ENCODE results near the gene GPR37L1.

GPR37L1 gene

DNA sequence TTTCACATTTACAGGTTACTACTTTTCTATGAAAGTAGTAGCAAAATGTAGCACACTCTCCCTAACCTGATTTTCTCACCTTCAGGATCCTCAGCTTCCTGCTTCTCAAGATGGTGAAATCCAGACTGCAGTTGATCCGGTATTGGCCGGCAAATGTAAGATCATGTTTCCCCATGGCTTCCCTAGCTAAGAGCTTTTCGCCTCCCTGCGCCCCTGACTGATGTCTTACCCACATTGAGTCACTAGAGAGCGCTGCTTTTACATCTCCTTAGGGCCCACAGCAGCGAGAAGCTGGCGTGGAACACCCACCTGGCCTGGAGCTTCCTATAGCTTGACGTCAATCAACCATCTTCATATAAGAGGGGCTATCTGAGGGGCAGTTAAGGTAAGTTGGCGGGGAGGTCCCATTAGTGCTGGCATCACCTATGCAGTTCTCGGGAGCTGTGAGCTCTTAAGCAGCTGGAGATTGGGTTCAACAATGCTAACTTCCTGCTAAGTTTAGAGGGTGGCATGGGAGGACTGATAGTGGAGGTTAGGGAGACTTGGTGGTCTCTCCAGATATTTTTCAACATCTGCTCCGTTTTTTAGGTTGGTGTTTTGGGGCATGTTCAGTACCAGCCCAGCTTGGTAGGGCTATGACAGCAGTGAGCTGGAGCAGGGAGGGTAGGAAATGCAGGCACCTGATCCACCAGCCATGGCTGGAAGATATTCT lies 32.2 kb downstream of the GPR37L1 start:
- in situ Hi-C loops (cut with HindIII; ENCODE audit: low pct_unique_long_range_greater_than_20kb, low sequenced_read_pairs), result no loop called here
- no peak for TF ChIP-seq JUND (IDR thresholded peaks at IDR 0.05; ENCODE audit: low read depth)
- peak; percentile 49 to 93 for DNase-seq (ENCODE audit: low read depth in 1 of 2, low spot score in 1 of 2)

DNA sequence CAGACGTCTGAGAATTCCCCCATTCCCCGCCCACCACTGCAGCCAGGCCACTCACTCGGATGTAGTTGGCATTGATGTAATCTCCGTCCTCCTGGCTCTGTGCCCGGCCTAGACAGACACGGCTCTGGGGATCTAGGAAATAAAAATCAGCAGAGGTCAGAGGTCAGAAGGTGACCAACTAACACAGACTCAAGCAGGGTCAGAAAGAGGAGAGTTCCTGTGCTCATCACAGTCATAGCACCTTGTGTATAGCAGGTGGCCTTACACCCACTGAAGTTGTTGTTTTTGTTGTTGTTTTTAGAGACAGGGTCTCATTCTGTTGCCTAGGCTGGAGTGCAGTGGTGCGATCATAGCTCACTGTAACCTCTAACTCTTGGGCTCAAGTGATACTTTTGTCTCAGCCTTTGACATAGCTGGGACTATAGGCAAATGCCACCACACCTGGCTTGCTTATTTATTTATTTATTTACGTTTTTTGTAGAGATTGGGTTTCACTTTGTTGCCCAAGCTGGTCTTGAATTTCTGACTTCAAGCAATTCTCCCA lies 32.8 kb downstream of the GPR37L1 start:
- no peak for DNase-seq (ENCODE audit: low read depth in 1 of 2, low spot score in 1 of 2)
- TF ChIP-seq JUND (IDR thresholded peaks at IDR 0.05; ENCODE audit: low read depth), result no peak
- in situ Hi-C loops (cut with HindIII; ENCODE audit: low pct_unique_long_range_greater_than_20kb, low sequenced_read_pairs), result no loop called here

DNA sequence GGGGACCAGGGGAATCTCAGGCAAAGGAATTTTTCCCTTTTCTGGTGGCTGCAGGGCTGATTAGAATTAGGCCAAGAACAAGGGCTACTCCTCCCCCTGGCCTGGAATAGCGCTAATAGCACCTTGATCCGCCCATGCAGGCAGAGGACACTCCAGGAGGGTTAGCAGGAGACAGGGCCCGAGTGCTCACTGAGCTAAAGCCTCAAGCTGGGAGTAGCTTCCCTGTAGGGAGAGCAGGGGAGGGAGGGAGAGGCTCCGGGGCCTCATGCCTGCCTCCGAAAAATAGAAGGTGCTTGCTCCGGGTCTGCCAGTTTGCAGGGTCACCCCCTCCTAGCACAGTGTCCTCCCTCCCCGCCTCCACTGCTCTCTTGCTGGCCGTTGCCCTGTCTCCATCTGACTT lies 33.9 kb downstream of the GPR37L1 start:
- no peak for TF ChIP-seq JUND (IDR thresholded peaks at IDR 0.05; ENCODE audit: low read depth)
- DNase-seq (ENCODE audit: low read depth in 1 of 2, low spot score in 1 of 2), result no peak
- in situ Hi-C loops (cut with HindIII; ENCODE audit: low pct_unique_long_range_greater_than_20kb, low sequenced_read_pairs), result no loop called here

DNA sequence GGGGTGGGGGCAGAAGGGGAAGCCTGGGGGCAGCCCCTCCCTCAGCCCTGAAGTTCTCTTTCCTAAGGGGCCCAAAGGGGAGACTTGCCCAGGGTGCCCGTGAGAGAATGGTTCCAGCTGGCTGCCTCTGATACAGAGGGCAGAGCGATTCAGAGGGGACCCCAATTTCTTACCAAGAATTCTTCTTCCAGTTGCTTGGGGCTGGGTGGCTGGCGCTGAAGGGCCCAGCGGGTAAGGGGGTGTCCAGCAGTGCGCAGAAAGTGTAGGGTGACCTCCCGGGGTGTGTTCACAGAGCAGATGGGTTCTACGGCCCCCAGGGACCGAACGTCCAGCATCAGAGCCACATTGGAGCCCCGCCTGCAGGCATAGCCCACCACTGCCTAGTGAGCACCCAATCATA lies 35.2 kb downstream of the GPR37L1 start:
- in situ Hi-C loops (cut with HindIII; ENCODE audit: low pct_unique_long_range_greater_than_20kb, low sequenced_read_pairs), result no loop called here
- no peak for DNase-seq (ENCODE audit: low read depth in 1 of 2, low spot score in 1 of 2)
- no peak for TF ChIP-seq JUND (IDR thresholded peaks at IDR 0.05; ENCODE audit: low read depth)

DNA sequence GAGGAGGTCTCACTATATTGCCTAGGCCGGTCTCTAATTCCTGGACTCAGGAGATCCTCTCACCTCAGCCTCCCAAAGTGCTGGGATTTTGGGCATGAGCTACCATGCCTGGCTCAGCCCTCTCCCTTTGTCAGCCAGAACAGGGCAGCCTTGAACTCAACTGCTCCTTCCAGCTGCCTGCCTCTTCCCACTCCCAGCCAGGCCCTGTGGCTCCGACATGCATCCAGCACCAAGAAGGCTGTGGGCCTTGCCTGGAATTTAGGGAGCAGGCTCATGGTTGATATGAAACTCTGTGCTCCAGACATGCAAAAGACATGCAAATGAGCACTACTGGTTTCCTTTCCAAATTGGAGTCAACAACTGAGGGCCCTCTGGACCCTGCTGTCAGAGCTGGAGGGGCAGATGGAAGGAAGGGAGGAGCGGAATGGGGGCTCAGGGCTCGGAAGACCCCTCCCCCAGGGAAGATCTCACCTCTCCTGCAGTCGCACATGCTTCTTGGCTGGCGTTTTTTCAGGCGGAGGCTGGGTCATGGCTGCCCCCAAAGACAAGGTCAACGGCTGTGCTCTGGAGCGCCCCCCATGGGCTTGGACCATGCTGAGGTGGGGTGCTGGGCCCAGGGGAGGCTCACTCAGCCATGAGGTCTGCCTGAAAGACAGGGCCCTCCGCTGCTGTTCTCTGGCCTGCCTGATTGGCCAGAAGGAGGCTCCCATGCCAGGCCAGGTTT lies 36.3 kb downstream of the GPR37L1 start:
- DNase-seq (ENCODE audit: low read depth in 1 of 2, low spot score in 1 of 2), result no peak
- in situ Hi-C loops (cut with HindIII; ENCODE audit: low pct_unique_long_range_greater_than_20kb, low sequenced_read_pairs), result no loop called here
- TF ChIP-seq JUND (IDR thresholded peaks at IDR 0.05; ENCODE audit: low read depth), result no peak

DNA sequence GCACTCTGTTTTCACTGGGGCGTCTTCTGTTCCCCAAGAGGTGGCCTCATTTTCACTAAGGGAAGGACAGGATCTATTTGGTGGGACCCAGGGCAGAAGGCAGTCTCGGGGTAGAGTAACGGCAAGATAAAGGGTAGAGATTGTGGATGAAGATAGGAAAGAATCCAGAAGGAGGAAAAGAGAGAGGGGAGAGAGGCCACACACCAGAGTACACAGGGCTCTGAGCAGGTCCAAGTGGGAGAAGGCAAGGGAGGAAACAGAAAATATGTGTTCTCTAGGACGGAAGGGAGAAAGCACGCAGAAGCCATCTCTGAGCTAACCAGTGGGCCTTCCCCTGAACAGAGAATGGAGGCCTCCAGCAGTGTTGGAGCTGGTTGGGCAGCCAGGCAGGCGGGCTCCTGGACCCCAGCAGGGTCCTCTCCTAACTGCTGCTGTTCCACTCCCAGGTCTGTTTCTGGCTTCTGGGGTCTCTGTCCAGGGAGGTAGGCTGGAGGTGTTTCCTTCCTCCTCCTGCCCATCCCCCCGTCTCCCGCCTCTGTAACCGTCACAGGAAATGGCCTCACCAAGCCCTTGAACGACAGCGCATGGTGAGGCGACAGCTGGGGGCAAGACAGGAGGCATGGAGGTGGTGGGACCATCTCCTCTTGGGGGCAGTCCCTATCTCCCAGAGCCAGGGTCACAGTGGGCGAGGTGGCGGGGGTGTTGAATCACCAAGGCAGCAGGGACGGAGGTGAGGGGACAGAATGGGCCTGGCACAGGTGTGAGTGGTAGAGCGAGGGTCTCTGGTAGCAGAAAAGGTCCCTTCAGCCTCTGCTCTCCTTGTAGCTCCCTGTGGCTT lies 37.0 kb downstream of the GPR37L1 start:
- no peak for DNase-seq (ENCODE audit: low read depth in 1 of 2, low spot score in 1 of 2)
- no peak for TF ChIP-seq JUND (IDR thresholded peaks at IDR 0.05; ENCODE audit: low read depth)
- in situ Hi-C loops (cut with HindIII; ENCODE audit: low pct_unique_long_range_greater_than_20kb, low sequenced_read_pairs), result no loop called here

DNA sequence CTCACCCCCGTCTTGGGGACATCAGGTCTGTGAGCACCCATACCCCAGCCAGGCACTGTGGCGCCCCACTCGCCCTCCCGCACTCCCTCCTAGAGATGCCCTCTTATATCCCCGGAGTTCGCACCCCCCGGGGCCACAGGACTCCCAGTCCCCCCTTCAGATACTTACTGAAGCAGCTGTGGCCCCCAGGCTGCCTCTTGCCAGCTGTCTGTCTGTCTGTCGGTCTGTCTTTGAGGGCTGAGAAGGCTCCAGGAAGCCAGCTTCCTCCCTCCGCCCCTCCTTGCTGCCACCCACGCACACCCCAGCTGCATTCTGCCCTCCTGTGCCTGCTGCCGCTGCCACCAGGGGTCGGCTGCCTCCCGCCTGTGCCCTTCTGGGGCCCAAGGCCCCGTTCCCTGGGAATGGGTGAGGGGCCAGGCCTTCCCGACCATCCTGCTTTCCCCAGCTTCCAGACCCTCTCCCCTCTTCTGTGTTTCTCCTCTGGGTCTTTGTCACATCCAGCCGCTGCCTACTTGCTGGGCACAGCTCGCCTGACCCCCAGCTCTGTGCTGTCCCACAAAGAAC lies 37.7 kb downstream of the GPR37L1 start, which contains the start of gene PTPN7:
Gene PTPN7 (minus strand): TSS at position 226 of the 564 bp plus-strand sequence. CDS start 1,200 bp downstream, outside the sequence.
- in situ Hi-C loops (cut with HindIII; ENCODE audit: low pct_unique_long_range_greater_than_20kb, low sequenced_read_pairs), result no loop called here
- no peak for TF ChIP-seq JUND (IDR thresholded peaks at IDR 0.05; ENCODE audit: low read depth)

DNA sequence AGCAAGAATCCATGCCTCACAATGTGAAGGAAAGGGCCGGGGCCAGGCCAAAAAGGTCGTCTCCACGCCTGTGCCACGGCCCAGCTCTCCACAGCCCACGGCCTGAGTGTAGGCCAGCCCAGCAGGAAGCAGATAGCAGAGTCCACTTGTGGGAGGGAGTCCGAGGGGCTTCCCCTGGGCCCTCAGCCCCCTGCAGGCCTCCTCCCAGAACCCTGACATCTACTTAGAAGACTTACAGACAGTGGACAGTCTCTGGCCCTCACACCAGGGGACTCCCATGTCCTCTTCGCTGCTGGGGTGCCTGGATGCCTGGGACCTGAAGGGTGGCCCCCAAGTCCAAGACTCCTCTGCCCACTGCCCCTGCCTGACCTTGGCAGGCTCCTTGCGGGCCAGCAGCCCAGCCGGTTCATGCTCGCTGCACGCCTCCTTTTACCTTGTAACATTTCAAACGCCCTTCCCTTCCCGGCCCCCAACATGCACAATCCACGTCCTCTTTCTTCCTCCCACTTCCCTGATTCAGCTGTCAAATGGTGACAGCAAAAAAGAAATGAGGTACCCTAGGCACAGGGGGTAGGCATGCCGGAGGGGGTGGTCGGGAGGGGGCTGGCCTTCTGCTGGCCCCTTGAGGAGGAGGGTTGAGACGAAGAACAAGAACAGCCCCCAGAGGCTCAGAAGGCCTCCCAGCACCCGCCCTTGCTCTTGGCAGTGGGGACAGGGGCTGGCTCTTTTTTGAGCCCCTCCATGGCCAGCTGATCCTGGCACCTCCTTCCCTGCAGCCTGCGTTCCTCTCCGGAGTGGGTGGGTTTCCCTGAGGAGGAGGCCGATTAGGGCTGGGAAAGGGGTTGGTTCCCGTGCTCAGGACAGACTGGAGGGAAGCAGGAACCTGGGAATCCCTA lies 38.7 kb downstream of the GPR37L1 start:
- TF ChIP-seq JUND (IDR thresholded peaks at IDR 0.05; ENCODE audit: low read depth), result no peak
- no peak for DNase-seq (ENCODE audit: low read depth in 1 of 2, low spot score in 1 of 2)
- in situ Hi-C loops (cut with HindIII; ENCODE audit: low pct_unique_long_range_greater_than_20kb, low sequenced_read_pairs), result no loop called here

More for the DNA sequence above, 37.7 kb downstream of the GPR37L1 start, which contains the start of gene PTPN7:
- DNase-seq (ENCODE audit: low read depth in 1 of 2, low spot score in 1 of 2), result no peak

DNA sequence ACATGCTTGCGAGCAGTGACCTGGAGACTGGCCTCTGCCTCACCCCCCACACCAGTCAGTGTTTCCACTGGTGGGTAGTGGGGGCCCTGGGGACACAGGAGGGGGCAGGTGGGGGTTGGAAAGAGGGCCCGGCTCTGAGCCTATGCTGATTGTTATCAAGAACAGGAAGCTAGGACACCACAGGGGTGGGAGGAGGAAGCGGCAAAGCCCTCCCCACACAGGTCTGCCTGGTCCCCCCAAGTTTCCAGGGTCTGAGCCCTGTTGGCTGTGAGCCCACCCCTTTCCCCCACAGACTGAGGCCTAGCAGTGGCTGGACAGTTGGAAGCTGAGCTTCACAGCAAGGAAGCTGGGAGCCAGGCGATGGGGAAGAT lies 39.3 kb downstream of the GPR37L1 start:
- TF ChIP-seq JUND (IDR thresholded peaks at IDR 0.05; ENCODE audit: low read depth), result no peak
- DNase-seq (ENCODE audit: low read depth in 1 of 2, low spot score in 1 of 2), result no peak
- in situ Hi-C loops (cut with HindIII; ENCODE audit: low pct_unique_long_range_greater_than_20kb, low sequenced_read_pairs), result no loop called here

DNA sequence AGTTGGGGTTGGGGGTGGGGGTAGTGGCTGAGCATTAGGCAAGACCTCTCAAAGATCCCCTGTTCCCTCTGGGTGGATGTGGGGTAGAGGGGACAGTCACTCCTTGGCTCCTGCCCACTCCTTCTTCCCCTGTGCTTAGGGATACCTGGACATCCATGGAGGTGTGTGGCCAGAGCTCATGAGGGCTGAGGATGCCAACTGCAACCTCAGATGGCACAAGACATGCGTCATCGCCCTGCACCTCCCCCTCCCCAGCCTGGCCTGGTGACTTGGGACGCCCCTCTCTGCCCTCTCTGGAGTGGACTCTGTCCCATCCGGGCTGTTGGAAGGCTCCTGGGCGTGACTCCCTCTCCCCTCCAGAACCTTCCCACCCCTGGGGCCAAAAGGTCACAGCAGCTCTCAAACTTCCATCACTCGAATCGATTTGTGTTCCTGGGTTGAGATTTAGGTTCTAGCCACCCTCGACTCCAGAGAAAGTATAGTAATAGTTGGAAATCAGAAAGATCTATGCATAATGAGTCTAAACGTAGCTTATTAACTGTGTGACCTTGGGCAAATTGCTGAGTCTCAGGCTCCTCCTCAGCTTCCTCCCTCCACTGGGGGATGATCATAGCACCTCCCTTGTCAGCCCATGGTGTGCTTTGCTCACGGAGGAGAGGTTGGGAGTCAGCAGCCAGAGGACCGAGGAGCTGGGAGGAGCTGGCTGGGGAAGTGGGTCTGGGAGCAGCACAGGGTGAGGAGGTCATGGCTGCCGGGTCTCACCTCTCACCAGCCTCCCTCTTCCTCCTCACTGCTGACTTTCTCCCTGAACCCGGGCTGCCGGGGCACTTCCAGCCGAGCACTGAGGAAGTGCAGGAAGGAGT lies 39.9 kb downstream of the GPR37L1 start:
- in situ Hi-C loops (cut with HindIII; ENCODE audit: low pct_unique_long_range_greater_than_20kb, low sequenced_read_pairs), result no loop called here
- no peak for TF ChIP-seq JUND (IDR thresholded peaks at IDR 0.05; ENCODE audit: low read depth)
- no peak for DNase-seq (ENCODE audit: low read depth in 1 of 2, low spot score in 1 of 2)
